HG03575 (cell line): ENCODE results near the gene PBX1.

Experiments used
- ATAC-seq: cut with Tn5 transposase; IDR thresholded peaks from one replicate; pipeline ENCODE4 v1.9.1; 2021; ENCODE audit not compliant: unreplicated experiment, insufficient number of reproducible peaks, low FRiP score; ENCODE audit errors: extremely low read depth

PBX1 gene

DNA sequence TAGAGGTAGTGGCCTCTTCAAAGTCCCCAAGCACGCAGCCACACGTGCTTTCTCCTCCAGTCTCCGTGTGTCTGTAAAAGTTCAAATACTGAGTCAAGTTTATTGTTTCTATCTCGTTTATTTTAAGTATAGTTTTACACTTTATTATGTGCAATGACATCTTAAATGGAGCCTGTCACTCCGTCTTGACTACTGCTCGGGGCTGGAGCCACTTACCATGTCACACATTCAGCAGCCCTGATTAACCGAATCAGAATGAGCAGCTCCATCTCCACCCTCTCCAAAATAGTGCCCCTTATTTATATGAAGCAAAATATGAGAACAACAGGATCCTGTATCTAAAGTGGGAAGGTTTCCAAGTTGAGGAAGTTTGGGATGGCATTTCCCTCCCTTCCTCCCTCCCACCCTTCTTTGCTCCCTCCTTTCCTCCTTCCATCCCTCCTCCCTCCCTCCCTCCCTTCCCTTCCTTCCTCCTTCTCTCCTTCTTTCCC, 201.0 kb downstream of the PBX1 start:
- no peak for ATAC-seq

- ATAC-seq, result no peak
These were observed 201.6 kb downstream of the PBX1 start for GRCh38 chr1:164760569-164760968.

- no peak for ATAC-seq
These were observed 202.0 kb downstream of the PBX1 start for GRCh38 chr1:164761009-164761408.

DNA sequence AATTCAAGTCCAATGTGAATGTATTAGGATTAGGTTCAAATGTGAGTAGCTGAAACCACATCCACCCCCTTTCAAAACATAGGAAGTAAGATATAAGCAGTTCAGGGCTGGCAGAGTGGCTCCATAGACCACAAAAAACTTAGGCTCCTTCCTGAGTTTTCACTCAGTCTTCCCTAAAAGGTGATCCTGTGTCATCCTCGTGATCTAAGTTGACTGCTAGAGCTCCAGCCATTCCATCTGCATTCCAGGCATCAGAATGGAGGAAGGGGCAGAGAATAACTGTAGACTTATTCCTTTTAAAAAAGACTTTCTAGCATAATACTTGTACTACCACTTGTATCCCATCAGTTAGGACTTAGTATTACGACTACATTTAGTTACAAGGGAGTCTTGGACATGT, 204.1 kb downstream of the PBX1 start:
- no peak for ATAC-seq

- ATAC-seq, result no peak
These were observed 205.3 kb downstream of the PBX1 start for GRCh38 chr1:164764333-164764732.

DNA sequence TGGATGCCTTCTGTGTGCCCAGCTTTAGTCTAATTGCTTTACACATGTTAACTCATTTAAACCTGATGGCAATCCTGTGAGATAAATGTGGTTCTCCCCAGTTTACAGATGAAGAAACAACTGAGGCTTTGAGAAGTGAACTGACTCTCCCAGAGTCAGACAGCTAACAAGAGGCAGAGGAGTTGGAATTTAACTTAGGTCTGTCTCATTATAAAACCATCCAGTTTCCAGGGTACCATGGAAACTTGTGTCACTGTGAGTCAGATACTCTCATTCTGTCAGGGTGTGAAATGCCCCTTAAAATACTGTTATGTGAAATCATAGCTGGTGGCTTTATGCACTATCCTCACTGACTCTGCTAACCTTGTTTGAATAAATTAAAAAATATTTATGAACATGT, 206.6 kb downstream of the PBX1 start:
- ATAC-seq, result no peak

GRCh38 chr1:164765992-164766720, 207.2 kb downstream of the PBX1 start:
- no peak for ATAC-seq

GRCh38 chr1:164767752-164768402, 208.9 kb downstream of the PBX1 start:
- no peak for ATAC-seq

- ATAC-seq, result no peak
These were observed 209.6 kb downstream of the PBX1 start for GRCh38 chr1:164768619-164769018.

- no peak for ATAC-seq
These were observed 210.6 kb downstream of the PBX1 start for GRCh38 chr1:164769486-164770130.

GRCh38 chr1:164770131-164770529, 211.1 kb downstream of the PBX1 start:
- no peak for ATAC-seq

- ATAC-seq, result no peak
These were observed 212.1 kb downstream of the PBX1 start for GRCh38 chr1:164771041-164771618.

DNA sequence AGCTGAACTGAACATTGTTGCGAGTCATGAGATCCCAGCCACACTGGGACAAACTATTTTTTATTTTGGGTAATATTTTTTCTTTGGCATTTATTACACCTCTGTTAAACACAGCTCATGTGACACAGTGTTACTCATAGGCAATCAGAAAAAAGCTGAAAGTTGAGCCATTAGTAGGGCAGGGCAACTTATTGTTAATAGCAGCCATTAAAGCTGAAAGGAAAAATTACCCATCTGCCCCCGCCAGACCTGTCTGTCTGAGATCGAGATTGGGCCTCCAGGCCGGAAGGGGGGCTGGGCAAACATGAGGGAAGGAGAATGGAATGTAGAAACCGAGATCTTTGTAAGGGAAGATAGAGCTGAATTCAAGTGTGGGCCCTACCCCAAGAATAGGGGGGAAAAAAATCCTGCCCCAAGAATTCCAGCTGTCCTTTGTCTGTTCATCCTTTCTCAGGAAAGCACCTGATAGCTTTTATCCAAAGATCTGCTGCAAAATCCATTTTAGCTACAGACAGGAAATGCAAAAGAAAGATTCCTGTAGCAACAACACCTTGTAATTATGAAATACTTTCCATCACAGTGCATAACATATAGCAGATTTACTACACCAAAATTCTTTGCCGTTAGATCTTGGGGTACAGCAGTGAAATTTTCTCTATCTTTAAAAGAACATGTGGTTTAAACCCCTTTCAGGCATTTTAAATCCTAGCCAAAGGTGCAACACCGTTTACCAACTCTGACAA, 212.8 kb downstream of the PBX1 start:
- no peak for ATAC-seq

- ATAC-seq, result peak; percentile 88
These were observed 213.7 kb downstream of the PBX1 start for GRCh38 chr1:164772635-164773034.

DNA sequence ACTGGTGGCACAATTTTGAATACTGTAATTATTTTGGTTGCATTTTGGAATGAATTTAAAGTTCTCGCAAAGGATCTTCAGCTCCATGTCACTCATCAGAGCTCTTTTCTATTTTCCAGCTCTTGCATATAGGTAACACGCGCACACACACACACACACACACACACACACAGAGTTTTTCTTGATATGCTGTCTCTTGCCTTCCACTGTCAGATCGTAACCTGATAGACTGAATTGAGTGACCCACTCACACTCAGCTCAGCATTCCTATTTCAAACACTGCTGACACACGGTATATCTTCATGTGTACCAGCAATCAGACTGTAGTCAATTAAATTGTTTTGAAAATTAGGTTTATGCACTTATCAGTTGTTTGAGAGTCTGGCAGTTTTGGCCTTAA, 214.1 kb downstream of the PBX1 start:
- ATAC-seq, result no peak

DNA sequence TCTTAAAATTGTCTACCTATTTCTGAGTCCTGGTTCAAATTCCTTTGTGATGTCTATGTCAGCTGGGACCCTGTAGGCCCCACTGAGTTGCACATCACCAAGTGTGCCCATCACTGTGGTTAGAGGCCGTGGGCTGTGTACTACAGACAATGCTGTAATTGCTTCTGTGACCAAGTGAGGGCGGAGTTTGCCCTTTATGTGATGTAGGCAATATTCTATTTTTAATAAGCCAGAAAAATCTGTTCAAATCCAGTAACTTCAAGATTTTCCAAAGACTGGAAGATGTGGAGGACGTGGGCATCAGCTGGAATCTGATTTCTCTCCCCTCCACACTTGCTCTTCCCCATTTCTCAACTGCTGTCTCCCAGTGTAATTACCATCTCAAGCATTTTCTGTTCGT, 215.4 kb downstream of the PBX1 start:
- no peak for ATAC-seq

DNA sequence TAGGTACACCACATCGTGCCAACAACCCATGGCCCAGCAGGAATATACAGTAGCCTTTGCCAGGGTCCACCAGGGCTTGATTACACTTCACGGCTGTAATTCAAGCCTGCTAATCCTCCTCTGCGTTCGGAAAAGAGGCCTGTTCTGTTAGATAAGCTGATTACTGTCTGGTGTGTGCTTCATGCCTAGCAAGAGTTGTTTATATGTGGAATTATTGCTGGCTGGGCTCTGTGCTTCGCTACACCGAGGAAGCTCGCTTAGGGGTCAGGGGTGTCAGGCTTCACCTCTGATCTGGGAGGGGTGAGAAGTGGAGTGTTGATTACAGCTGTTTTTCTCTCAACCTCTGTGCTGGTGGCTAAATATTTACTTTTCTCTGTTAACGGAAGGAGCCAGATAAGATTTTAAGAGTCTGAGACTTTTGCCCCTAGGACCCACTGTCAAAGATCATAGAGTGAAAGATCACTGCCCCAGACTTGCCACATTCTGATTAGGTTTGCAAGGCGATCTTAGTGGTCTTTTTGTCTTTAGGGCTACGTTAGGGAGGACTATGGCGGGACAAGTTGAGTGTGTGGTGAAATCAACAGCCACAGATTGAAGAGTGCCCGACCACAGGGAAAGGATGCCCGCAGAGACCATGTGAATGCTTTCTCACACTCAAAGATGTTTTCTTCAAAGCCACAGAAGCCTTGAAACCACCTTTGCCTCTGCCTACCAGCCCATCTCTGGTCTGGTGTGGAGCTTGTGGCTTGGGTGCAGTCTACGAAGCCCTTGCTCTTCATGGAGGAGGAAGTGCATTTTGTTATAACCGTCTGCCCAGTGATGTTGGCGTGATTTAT, 216.1 kb downstream of the PBX1 start:
- ATAC-seq, result no peak

GRCh38 chr1:164777518-164777917, 218.5 kb downstream of the PBX1 start:
- ATAC-seq, result no peak
